Liver (tissue), 3 donors: ENCODE measurements around the gene MSI2.

ENCODE experiments used
- CTCF ChIP-seq: fragments of 150-350 bp; IDR thresholded peaks from 2 replicates; pipeline ENCODE4 v1.5.1; 2017; ENCODE audit warnings: improper control_type of control experiment, low read depth, low read length; ENCODE audit not compliant: missing input control
- EGR1 ChIP-seq, 2 donors: IDR thresholded peaks; 2 replicates each; pipeline ENCODE4 v1.6.1; 2016 to 2018; ENCODE audit warnings: antibody characterized with exemption in 2 of 2, low read depth in 2 of 2
- FOXA2 ChIP-seq: IDR thresholded peaks from 2 replicates; pipeline ENCODE4 v1.6.1; 2016; ENCODE audit warnings: antibody characterized with exemption
- GABPA ChIP-seq, 2 donors: IDR thresholded peaks in 1 of 2; conservative IDR thresholded peaks in 1 of 2; 2 replicates each; pipeline ENCODE4 v1.6.1; 2016; ENCODE audit warnings: antibody characterized with exemption in 2 of 2, mild to moderate bottlenecking in 1 of 2, moderate library complexity in 1 of 2
- JUND ChIP-seq, 2 donors: IDR thresholded peaks; 2 replicates each; pipeline ENCODE4 v1.6.1; 2016; ENCODE audit warnings: antibody characterized with exemption in 2 of 2
- RAD21 ChIP-seq, 2 donors: IDR thresholded peaks; 2 replicates each; pipeline ENCODE4 v1.6.1; 2016; ENCODE audit warnings: antibody characterized with exemption in 2 of 2, mild to moderate bottlenecking in 2 of 2
- REST ChIP-seq: IDR thresholded peaks from 2 replicates; pipeline ENCODE4 v1.6.1; 2016; ENCODE audit warnings: antibody characterized with exemption, mild to moderate bottlenecking
- RXRA ChIP-seq, 2 donors: IDR thresholded peaks; 2 replicates each; pipeline ENCODE4 v1.6.1; 2017 to 2018; ENCODE audit warnings: antibody characterized with exemption in 2 of 2, mild to moderate bottlenecking in 1 of 2
- SP1 ChIP-seq: IDR thresholded peaks from 2 replicates; pipeline ENCODE4 v1.6.1; 2018; ENCODE audit warnings: antibody characterized with exemption, mild to moderate bottlenecking
- TAF1 ChIP-seq: conservative IDR thresholded peaks from 2 replicates; pipeline ENCODE4 v1.6.1; 2016; ENCODE audit warnings: antibody characterized with exemption, mild to moderate bottlenecking
- YY1 ChIP-seq: IDR thresholded peaks from 2 replicates; pipeline ENCODE4 v1.6.1; 2016; ENCODE audit warnings: antibody characterized with exemption, mild to moderate bottlenecking
- ZBTB33 ChIP-seq: IDR thresholded peaks from 2 replicates; pipeline ENCODE4 v1.6.1; 2016; ENCODE audit warnings: antibody characterized with exemption
- TF ChIP-seq, protein P1 (sequence below): IDR thresholded peaks from 2 replicates; pipeline ENCODE4 v1.6.1; 2016; ENCODE audit warnings: antibody characterized with exemption
- TF ChIP-seq, protein P2 (sequence below): IDR thresholded peaks from 2 replicates; pipeline ENCODE4 v1.6.1; 2016; ENCODE audit warnings: antibody characterized with exemption
- donor health status: healthy.
- donor health status: healthy.

DNA sequence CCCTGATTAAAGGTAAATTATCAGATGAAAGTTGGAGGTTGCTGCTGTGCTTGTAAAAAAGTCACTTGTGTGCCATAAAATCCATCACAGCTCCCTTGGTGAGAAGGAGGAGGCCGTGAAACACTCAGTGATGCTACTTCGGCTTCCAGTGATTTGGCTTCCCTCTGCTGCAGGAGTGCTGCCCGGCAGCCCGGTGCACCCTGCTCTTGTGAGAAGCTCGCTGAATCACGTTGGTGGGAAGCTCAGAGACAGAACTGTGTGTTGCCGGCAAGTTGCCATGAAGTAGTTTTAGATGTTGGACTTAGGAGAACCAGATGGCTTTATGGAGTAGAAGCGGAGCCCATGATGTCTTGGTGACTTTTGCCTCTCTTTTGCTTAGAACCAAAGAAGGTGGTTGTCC is 33.3 kb downstream of the MSI2 start:
- TF ChIP-seq CTCF (no peak), TAF1 (no peak), JUND (IDR thresholded peaks at IDR 0.05) (no peak), RAD21 (IDR thresholded peaks at IDR 0.05) (no peak), REST (no peak), SP1 (no peak), FOXA2 (no peak), GABPA (IDR thresholded peaks at IDR 0.05 in 1 of 2, conservative IDR thresholded peaks at IDR 0.05 in 1 of 2) (no peak), ZBTB33 (no peak), YY1 (no peak), RXRA (IDR thresholded peaks at IDR 0.05) (no peak), EGR1 (IDR thresholded peaks at IDR 0.05; ENCODE audit: low read depth in 2 of 2) (no peak)
- TF ChIP-seq, protein P1, sequence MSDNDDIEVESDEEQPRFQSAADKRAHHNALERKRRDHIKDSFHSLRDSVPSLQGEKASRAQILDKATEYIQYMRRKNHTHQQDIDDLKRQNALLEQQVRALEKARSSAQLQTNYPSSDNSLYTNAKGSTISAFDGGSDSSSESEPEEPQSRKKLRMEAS: no peak
- TF ChIP-seq, protein P2, sequence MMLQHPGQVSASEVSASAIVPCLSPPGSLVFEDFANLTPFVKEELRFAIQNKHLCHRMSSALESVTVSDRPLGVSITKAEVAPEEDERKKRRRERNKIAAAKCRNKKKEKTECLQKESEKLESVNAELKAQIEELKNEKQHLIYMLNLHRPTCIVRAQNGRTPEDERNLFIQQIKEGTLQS: no peak
